HG03039 (cell line): Measurements from ENCODE around the gene C8G.
A peak's percentile ranks its signal among the peaks of the same experiment; 100 is the strongest.

Source experiments
- ATAC-seq: cut with Tn5 transposase; IDR thresholded peaks from one replicate; pipeline ENCODE4 v1.9.1; 2021; ENCODE audit warnings: mild to moderate bottlenecking, moderate library complexity; ENCODE audit not compliant: unreplicated experiment

Gene C8G

DNA sequence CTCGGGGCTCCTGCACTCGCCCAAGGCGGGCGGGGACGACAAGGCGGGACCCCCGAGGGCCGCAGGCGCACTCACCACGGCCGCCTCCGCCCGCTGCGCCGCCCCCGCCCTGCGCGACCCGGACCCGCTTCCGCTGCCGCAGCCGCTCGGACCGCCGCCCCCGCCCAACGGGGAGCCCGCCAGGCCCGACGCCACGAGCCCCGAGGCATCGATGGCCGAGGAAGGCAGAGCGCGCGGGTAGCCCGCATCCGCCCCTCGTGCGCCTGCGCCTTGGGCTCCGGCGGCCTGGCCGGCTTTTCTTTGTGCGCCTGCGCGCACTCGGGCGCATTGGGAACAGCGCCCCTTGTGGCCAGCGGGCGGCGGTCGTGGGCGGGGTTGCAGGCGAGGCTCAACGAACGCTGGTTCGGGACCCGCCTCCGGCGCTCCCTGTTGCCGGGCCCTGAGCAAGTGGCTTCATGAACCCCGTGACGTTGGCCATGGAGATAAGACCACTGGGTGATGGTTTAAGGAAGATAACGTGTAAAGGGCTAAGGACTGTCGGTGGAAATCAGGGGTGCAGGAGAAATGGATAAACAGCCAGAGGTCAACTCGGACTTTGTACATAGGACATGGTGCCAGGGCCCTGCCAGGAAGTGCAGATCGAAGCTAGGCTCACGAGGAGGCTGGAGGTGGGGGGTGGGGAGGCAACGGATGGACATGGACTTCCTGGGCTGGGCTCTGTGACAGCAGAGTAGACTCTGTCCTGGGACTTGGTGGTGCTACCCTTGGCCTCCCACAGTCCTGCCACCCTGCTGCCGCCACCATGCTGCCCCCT lies at the start of gene C8G, which contains the start of gene FBXW5:
Gene C8G, plus strand, starts transcription at position 725 of the 814 bp plus-strand sequence. Its CDS starts 78 bp downstream, at position 803.
Gene FBXW5, minus strand, starts transcription at position 220 of the 814 bp plus-strand sequence. CDS start 655 bp downstream, outside the sequence.
- peak; percentile 76 for ATAC-seq

DNA sequence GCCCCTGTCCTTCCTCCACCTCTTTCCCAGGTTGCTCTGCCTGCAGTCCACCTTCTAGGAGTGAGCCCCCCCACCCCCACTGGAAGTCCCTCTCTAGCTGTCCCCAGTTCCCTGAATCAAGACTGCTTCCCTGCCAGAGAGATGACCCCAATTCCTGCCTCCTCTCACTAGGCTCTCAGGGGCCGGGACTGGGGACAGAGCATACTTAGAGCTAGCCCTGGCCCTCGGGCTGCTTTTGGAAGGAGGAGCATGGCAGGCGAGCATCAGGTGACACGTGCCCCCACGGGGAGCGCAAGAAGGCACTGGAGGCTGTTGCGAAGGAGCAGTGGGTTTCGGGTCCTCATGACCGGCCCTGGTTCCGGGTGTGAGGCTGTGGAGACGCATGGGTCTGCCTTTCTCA lies 49.0 kb upstream of the C8G start:
- no peak for ATAC-seq

DNA sequence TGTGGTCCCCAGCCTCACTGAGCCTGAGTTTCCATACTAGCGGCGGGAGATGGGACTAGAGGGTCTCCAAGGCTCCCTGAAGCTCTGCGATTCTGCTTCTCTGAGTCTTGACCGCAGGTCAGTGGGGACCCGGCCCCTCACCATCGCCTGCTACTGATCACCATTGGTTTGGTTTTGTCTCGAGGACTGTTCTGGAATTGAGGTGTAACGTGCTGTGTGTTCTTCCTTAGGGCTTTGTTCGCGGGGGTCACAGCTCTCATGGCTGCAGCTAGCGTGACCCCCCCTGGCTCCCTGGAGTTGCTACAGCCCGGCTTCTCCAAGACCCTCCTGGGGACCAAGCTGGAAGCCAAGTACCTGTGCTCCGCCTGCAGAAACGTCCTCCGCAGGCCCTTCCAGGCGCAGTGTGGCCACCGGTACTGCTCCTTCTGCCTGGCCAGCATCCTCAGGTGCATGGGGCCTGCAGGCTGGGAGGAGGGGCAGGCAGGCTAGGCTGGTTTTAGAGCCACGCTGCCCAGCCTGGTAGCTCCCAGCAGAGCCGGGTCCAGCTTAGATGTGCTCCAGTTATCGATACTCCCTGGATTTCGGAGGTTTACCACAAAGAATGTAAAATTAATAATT lies 46.5 kb upstream of the C8G start:
- no peak for ATAC-seq

DNA sequence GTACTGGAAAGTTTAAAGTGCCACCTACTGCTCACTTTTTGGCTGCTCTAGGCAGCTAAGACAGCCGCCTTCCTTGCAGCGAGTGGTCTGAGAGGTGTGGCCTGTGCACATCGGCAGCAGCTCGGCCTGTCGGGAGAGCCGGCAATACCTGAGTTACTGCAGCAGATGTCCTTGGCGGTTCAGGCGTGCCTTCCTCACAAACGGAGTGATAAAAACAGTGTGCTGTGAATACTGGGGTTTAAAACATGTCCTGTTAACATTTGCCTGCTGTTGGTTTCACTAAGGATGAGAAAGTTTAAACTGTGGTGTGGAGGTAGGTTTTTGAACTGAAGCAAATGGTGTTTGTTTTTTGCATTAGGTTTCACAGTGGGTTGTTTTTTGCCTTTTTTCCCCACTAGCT lies 45.8 kb upstream of the C8G start:
- no peak for ATAC-seq

DNA sequence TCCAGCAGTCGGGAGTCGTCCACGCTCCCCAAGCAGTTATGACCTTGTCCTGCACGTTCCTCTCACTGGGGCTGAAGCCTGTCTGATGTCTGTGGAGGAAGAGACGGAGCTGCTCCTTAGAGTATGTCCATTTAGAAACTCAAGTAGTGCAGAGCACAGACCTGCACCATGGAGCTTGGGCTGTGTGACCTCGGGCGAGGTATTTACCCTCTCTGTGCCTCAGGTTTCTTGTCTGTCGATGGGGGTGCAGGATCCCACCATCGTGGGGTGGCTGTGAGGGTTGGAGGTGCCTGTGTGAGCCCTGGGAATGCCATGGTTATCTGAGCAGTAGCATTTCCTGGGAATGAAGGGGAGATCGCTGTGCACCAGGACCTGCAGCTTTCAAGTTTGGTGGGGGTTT lies 44.5 kb upstream of the C8G start:
- ATAC-seq = no peak

DNA sequence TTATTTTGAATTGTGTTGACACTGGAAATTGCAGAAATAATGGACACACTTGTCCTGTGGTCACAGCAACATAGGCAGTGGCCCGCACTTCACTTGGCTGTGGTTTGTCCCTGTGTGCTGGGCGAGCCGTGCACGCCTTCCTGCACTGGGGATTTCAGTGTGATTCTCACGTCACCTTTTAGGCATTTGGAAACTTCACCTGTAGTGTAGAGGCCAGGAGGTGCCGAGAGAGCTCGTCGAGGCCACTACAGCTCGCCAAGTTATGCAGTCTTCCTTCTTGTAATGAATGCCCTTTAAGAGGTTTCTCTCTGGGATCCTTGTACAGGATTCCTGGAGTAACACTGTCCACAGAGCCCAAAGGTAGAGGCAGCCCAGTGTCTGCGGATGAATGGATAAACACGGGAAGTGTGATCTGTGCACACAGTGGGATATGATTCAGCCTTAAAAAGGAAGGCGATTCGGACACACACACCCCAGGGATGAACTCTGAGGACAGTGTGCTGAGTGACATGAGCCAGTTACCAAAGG lies 44.0 kb upstream of the C8G start:
- ATAC-seq = no peak

DNA sequence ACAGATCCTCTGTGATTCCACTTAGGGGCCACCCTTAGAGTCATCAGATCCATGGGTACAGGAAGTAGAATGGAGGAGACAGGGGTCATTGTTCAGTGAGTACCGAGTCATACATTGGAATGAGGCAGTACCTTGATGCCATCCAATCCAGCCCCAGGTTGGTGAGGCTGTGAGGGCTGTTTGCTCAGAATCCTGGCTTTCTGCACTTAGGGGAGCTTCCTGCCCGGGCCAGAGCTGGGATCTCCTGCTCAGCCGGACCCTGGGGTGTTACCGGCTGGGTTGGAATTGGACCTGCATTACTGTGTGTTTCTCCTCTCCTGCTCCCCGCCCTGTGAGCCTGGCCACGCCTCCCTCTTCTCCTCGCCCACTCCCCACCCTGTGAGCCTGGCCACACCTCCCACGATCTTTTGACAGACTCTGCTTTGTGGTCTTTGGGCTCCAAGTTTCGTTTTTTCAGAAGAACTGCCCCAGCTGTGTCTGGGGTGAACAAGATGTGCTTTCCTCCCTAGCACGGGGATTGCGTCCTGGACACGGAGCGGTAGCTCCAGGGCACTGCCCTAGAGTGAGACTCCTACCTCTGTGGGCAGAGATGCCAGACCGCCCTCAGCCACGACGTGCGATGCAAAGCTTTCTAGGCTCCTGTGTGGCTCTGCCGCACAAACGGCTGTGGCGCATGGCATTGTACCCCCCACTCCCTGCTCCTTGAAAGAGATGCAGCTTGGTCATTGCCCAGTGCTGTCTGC lies 43.4 kb upstream of the C8G start:
- ATAC-seq = peak; percentile 39

DNA sequence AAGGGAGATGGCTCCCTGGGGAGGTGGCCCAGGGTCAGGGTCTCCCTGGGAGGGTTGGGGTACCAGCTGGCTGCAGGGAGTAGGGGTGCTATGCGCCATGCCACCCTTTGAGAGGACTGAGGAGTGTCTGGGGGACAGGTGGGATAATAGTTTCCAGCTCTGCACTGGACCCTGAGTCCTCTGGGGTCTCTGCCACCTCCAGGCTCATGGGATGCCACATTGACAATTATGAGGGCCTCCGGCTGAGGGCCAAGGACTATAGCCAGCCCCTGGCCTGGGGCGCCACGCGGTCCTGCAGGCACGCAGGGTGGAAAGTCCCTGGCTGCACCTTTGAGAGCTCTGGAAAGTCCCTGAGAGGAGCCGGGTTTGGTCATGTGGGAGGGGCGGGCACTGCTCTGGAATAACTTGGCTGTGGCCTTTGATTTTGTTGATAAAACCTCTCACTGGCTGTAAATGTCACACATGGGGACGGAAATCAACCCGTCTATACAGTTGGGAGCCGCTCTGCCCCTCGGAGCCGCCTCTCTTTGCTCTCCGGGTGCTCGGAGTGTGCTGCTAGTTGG lies 42.7 kb upstream of the C8G start:
- peak; percentile 39 for ATAC-seq

DNA sequence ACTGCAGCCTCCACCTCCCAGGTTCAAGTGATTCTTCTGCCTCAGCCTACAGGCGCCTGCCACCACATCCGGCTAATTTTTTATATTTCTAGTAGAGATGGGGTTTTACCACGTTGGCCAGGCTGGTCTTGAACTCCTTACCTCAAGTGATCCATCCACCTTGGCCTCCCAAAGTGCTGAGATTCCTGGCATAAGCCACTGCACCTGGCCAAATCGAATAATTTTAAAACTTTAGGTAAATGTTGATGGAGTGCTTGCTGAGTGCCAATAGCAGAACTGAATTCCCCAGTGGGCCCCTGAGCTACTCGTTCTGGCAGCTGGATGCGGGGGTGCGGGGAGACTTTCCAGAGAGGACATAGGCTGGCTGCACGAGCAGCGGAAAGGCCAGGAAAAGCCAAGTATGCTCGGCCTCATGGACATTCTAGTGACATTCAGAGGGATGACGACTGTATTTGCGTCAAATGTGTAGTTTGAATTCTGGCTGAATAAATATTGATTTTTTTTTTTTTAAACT lies 41.9 kb upstream of the C8G start:
- no peak for ATAC-seq

- ATAC-seq = no peak
These were observed 38.8 kb upstream of the C8G start for GRCh38 chr9:136906266-136906665.

DNA sequence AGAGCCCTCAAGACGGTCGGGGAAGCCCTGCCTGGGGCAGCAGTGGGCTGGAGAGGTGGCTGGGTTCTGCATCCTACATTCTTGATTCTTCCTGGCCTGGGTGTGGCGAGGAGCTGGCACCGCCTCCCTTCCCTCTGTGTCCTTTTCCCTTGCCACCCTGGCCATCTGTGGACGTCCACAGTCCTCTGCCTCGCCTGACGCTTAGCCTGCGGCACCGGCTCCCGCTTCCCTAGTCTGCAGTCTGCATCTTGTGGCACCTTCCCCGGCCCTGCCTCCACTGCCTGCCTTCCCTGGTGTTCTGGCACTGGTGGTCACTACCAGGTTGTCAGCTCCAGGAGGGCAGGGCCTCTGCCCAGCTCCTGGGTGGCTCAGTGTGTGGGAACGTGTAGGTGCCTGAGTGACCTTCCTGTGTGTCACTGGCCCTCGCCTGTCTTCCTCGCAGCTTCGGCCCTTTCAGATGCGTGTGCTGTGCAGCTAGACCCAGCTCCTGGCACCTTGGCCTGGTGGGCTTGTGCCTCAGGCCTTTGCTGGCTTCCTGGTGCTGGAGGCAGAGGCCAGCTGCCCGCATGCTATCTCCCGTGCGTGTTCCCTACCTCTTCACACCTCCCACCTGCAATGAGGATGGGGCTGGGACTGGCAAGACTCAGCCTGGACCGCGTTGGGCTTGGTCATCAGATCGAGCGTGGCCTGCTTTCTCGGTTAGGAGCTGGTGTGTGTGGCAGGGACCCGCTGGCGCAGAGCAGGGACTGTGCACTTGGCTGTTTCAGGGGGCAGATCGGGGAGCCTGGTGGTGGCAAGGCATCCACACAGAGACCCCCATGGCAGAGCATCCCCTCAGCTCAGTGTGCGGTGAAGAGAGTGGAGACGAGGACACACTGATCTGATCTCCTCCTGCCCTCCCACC lies 37.8 kb upstream of the C8G start:
- no peak for ATAC-seq

GRCh38 chr9:136910197-136910900 lies 34.7 kb upstream of the C8G start:
- no peak for ATAC-seq

DNA sequence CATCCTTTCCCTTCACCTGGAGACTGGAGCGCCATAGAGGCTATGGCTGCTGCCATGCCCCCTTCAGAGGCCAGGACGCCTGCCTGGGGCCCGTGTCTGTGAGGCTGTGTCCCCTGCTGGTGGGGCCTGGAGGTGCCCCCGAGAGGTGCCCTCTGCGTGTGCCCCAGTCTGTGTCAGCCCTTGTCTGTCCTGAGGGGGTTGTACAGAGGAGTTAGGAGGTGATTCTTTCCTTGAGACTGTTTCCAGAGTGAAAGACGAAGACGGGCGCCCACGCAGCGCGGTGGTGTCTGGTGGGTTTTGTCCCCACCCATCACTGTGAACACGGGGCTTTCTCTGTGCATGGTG lies 34.2 kb upstream of the C8G start:
- no peak for ATAC-seq

DNA sequence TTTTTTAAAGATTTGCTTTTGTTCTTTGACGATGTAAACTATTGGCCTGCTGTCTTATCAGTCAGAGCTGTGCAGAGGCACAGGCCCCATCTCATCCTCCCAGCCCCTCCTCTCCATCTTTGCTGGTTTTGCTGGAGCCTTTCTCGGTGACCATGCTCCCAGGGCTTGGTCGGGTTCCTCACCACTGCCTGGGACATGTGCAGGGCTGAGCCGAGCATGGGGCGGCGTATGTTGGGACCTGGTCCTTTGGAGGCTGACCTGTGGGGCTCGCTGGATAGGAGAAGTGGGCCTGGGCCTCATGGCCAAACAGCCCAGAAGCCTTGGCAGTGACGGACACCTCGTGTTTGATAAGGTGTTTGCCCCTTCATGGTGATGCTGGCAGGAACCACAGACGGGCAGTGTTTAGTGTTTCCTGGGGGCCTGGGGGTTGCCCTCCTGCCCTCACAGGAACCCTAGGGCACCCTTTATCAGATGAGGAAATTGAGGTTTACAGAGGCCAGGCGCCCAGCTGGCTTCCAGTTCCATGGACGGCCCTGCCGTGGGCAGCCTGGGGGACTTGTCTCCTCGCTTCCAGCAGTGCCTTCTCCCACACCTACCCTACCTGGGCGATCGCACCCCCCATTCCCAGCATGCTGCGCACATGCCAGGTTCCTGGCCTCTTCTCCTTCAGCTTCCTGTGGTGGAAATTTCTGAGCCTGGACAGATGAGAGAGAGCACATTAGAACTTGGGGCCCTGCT lies 31.2 kb upstream of the C8G start:
- no peak for ATAC-seq

DNA sequence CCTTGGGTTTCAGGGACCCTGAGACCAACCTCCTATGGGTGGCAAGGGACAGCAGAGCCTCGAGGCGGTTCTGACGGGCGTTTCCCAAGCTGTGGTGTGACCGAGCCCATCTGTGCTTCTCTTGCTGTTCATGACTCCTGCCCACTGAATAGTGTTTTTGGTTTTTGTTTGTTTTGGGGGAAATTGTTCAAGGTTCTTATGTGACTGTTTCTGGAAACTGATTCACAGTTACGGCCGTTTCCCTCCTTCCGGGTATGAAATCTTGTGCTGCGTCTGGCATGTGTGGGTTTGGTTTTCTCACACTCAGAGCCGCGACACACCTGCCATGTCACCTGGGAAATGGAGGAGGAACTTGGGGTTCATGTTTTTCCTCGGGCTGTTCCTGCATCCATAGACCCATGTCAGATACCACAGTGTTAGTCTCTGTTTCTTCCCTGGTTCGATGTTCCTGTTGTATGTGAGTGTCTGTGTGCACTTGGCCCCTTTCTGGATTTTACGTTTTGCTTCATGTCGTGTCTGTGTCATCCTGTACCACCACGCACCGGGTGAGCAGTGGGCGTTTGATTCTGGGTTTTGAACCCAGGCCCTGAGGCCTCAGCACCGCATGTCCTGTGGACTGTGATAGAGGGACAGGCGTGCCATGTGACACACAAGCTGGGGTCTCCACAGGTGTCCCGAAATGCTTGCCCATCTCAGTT lies 29.3 kb upstream of the C8G start:
- no peak for ATAC-seq

DNA sequence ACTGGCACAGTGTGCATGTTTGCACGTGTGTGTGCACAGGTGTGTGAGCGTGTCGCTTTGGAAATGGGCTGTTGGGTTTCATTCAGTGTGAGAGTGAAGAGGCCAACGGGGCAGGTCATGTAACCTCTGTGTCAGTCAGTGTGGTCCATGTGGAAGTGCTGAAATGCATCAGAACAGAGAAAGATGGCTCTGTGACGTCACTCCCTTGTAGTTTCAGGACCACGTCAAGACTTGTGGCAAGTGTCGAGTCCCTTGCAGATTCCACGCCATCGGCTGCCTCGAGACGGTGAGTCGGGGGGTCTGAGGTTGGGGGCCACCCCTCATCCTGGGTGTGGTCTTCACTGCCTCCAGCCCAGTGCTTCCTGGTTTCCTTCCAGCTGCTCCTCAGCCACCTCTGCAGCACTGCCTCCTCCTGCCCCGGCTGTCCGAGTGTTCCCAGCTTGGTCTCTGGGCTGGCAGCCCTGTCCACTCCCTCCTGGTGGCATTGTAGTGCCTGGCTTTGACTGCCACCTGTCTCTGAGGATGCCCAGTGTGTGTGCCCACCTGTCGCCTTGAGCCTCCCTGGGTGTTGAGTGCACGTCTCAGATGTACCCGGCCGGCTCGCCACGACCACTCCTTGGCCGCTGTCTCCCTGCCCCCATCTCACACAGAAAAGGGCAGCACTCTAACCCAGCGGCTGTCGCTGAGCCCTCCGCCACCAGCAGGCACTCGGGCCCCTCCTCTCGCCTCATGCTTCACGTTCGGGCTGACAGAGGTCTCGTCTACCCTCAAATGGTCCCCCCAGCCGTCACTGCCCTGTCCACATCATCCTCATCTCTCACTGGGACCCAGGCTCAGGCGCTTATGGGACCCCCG lies 28.5 kb upstream of the C8G start:
- ATAC-seq = no peak

- ATAC-seq = no peak
These were observed 27.1 kb upstream of the C8G start for GRCh38 chr9:136917902-136918301.
